ENCODE measurements around the gene MMEL1.

Gene MMEL1

GRCh38 chr1:2605509-2606395, 27.1 kb downstream of the MMEL1 start:
- no peak for DNase-seq

GRCh38 chr1:2604844-2605508, 27.8 kb downstream of the MMEL1 start:
- DNase-seq = no peak

- no peak for DNase-seq
Measured at GRCh38 chr1:2604156-2604843, 28.5 kb downstream of the MMEL1 start.

GRCh38 chr1:2603521-2604155, 29.2 kb downstream of the MMEL1 start:
- DNase-seq = no peak

GRCh38 chr1:2602866-2603520, 29.8 kb downstream of the MMEL1 start:
- no peak for DNase-seq

GRCh38 chr1:2602311-2602835, 30.4 kb downstream of the MMEL1 start:
- no peak for DNase-seq

- DNase-seq = no peak
Measured at GRCh38 chr1:2601721-2602303, 31.0 kb downstream of the MMEL1 start.

- DNase-seq = no peak
Measured at GRCh38 chr1:2598329-2598931, 34.4 kb downstream of the MMEL1 start.

- DNase-seq = no peak
Measured at GRCh38 chr1:2597441-2598328, 35.1 kb downstream of the MMEL1 start.

- no peak for DNase-seq
Measured at GRCh38 chr1:2596530-2597333, 36.1 kb downstream of the MMEL1 start.

GRCh38 chr1:2595812-2596529, 36.8 kb downstream of the MMEL1 start:
- no peak for DNase-seq

- no peak for DNase-seq
Measured at GRCh38 chr1:2595261-2595811, 37.5 kb downstream of the MMEL1 start.

GRCh38 chr1:2594641-2595131, 38.1 kb downstream of the MMEL1 start:
- no peak for DNase-seq

- peak in 1 of 56 donors; percentile 19 for DNase-seq
Measured at GRCh38 chr1:2594001-2594640, 38.7 kb downstream of the MMEL1 start.

GRCh38 chr1:2593251-2593878, 39.5 kb downstream of the MMEL1 start:
- no peak for DNase-seq

GRCh38 chr1:2592672-2593071, 40.1 kb downstream of the MMEL1 start:
- DNase-seq = no peak

Measured in nucleus accumbens (tissue), 56 donors.